Kidney epithelial cell (primary cell): Measurements from ENCODE around the gene GCNT4. TPM values are rescaled to one million over a fixed set of nuclear protein-coding genes. Genes with fewer than 3 reads are reported as not detected.

Source experiments
- DNase-seq: peaks from one replicate; pipeline ENCODE4 v3.0.0-alpha.2; 2010; ENCODE audit warnings: low read depth
- H3K27me3 ChIP-seq: 2 replicates; pipeline ENCODE4 v1.6.0; 2011; ENCODE audit warnings: low read length; ENCODE audit not compliant: control insufficient read depth, insufficient read depth
- H3K36me3 ChIP-seq: 2 replicates; pipeline ENCODE4 v1.5.1; 2011; ENCODE audit warnings: low read length; ENCODE audit not compliant: control insufficient read depth, insufficient read depth
- H3K4me3 ChIP-seq: 2 replicates; pipeline ENCODE4 v1.5.1; 2011; ENCODE audit warnings: low read depth, mild to moderate bottlenecking, control low read depth, low read length
- CTCF ChIP-seq: IDR thresholded peaks from 2 replicates; pipeline ENCODE4 v1.5.1; 2011; ENCODE audit warnings: mild to moderate bottlenecking, moderate library complexity, low read length, control low read depth, inconsistent platforms; ENCODE audit not compliant: insufficient read depth, poor library complexity, severe bottlenecking
- total RNA-seq: library from RNA; depleted of rRNA; stranded (reverse); fragments of >200 nt; gene quantifications from 2 replicates; pipeline ENCODE4 v1.2.3, GENCODE V29; 2015

The GCNT4 gene
- total RNA-seq, 1 donor from 2014 or later, result 3.8 TPM

GRCh38 chr5:75054134-75054930, 2.0 kb upstream of the GCNT4 start:
- H3K36me3 ChIP-seq, result no peaks in the 10 kb centered on the region
- H3K27me3 ChIP-seq, result no peaks in the 10 kb centered on the region
- DNase-seq, result no peak
- peak overlapping the region; percentile 75 for H3K4me3 ChIP-seq
- no peak for TF ChIP-seq CTCF

GRCh38 chr5:75053304-75054133, 1.2 kb upstream of the GCNT4 start:
- no peaks in the 10 kb centered on the region for H3K27me3 ChIP-seq
- H3K36me3 ChIP-seq, result no peaks in the 10 kb centered on the region
- no peak for TF ChIP-seq CTCF
- H3K4me3 ChIP-seq, result peak overlapping the region; percentile 75
- DNase-seq, result no peak

GRCh38 chr5:75053054-75053303, 621 bp upstream of the GCNT4 start:
- no peak for TF ChIP-seq CTCF
- no peaks in the 10 kb centered on the region for H3K27me3 ChIP-seq
- peak overlapping the region; percentile 75 for H3K4me3 ChIP-seq
- no peaks in the 10 kb centered on the region for H3K36me3 ChIP-seq
- no peak for DNase-seq

GRCh38 chr5:75051217-75051751, 1.1 kb downstream of the GCNT4 start:
- no peaks in the 10 kb centered on the region for H3K36me3 ChIP-seq
- no peaks in the 10 kb centered on the region for H3K27me3 ChIP-seq
- TF ChIP-seq CTCF, result no peak
- H3K4me3 ChIP-seq, result no peak overlapping the region
- no peak for DNase-seq

GRCh38 chr5:75050415-75050814, 1.9 kb downstream of the GCNT4 start:
- no peak for DNase-seq
- TF ChIP-seq CTCF, result peak; percentile 37
- Histone ChIP-seq H3K36me3 (no peaks in the 10 kb centered on the region), H3K4me3 (no peak overlapping the region), H3K27me3 (no peaks in the 10 kb centered on the region)
